Measurements from ENCODE around the gene CBX4.

CBX4 gene

GRCh38 chr17:79812353-79813258 lies 26.6 kb downstream of the CBX4 start:
- H3K27ac ChIP-seq = peak overlapping the region; percentile 71
- DNase-seq = no peak
- peaks cover 9% of the 10 kb centered on the region for H3K9me3 ChIP-seq (ENCODE audit: severe bottlenecking)
- no peak overlapping the region for H3K4me3 ChIP-seq (ENCODE audit: low read depth, low read length)
- H3K36me3 ChIP-seq = no peaks in the 10 kb centered on the region
- H3K27me3 ChIP-seq (ENCODE audit: insufficient read depth, low read depth, severe bottlenecking) = no peaks in the 10 kb centered on the region
- no peak for TF ChIP-seq CTCF (IDR thresholded peaks at IDR 0.05; ENCODE audit: low read depth, low read length)

- Histone ChIP-seq H3K4me3 (ENCODE audit: low read depth, low read length) (no peak overlapping the region), H3K36me3 (no peaks in the 10 kb centered on the region), H3K9me3 (ENCODE audit: severe bottlenecking) (peaks cover 9% of the 10 kb centered on the region), H3K27me3 (ENCODE audit: insufficient read depth, low read depth, severe bottlenecking) (no peaks in the 10 kb centered on the region), H3K27ac (no peak overlapping the region)
- DNase-seq = no peak
- no peak for TF ChIP-seq CTCF (IDR thresholded peaks at IDR 0.05; ENCODE audit: low read depth, low read length)
Measured at GRCh38 chr17:79811868-79812352, 27.3 kb downstream of the CBX4 start.

GRCh38 chr17:79811011-79811867 lies 28.0 kb downstream of the CBX4 start:
- Histone ChIP-seq H3K27me3 (ENCODE audit: insufficient read depth, low read depth, severe bottlenecking) (no peaks in the 10 kb centered on the region), H3K4me3 (ENCODE audit: low read depth, low read length) (peak overlapping the region; percentile 29), H3K27ac (no peak overlapping the region), H3K36me3 (no peaks in the 10 kb centered on the region), H3K9me3 (ENCODE audit: severe bottlenecking) (peaks cover 9% of the 10 kb centered on the region)
- TF ChIP-seq CTCF (IDR thresholded peaks at IDR 0.05; ENCODE audit: low read depth, low read length) = peak; percentile 87
- peak; percentile 66 for DNase-seq

- no peak for TF ChIP-seq CTCF (IDR thresholded peaks at IDR 0.05; ENCODE audit: low read depth, low read length)
- Histone ChIP-seq H3K27me3 (ENCODE audit: insufficient read depth, low read depth, severe bottlenecking) (no peaks in the 10 kb centered on the region), H3K4me3 (ENCODE audit: low read depth, low read length) (peak overlapping the region; percentile 67), H3K36me3 (no peaks in the 10 kb centered on the region), H3K9me3 (ENCODE audit: severe bottlenecking) (peaks cover 9% of the 10 kb centered on the region), H3K27ac (peak overlapping the region; percentile 76)
- peak; percentile 95 for DNase-seq
Measured at GRCh38 chr17:79810130-79811010, 28.9 kb downstream of the CBX4 start.

GRCh38 chr17:79809530-79810129 lies 29.6 kb downstream of the CBX4 start:
- no peak for DNase-seq
- H3K9me3 ChIP-seq (ENCODE audit: severe bottlenecking) = peaks cover 9% of the 10 kb centered on the region
- H3K27ac ChIP-seq = 0 out of 2 replicates have a peak overlapping the region, but pooled peaks have one; percentile 50
- H3K4me3 ChIP-seq (ENCODE audit: low read depth, low read length) = peak overlapping the region; percentile 48
- no peaks in the 10 kb centered on the region for H3K27me3 ChIP-seq (ENCODE audit: insufficient read depth, low read depth, severe bottlenecking)
- no peaks in the 10 kb centered on the region for H3K36me3 ChIP-seq
- no peak for TF ChIP-seq CTCF (IDR thresholded peaks at IDR 0.05; ENCODE audit: low read depth, low read length)

Measured in WERI-Rb-1 (cell line).